Body of pancreas (tissue), 4 donors: Measurements from ENCODE around the gene LHX3.

Experiments
- POLR2A ChIP-seq, 3 donors: fragments of 450-650 bp; IDR thresholded peaks; one replicate each; pipeline ENCODE4 v1.6.1; 2016; ENCODE audit warnings: antibody characterized with exemption in 3 of 3, mild to moderate bottlenecking in 2 of 3
- TF ChIP-seq, protein P1 (sequence below), 7 experiments: fragments of 450-650 bp in 4 of 7; fragments of 200-600 bp in 3 of 7; sonication (generic) in 3 of 7; IDR thresholded peaks; one replicate each; pipeline ENCODE4 v1.5.1; 2016 to 2019; ENCODE audit warnings: antibody characterized with exemption in 7 of 7

DNA sequence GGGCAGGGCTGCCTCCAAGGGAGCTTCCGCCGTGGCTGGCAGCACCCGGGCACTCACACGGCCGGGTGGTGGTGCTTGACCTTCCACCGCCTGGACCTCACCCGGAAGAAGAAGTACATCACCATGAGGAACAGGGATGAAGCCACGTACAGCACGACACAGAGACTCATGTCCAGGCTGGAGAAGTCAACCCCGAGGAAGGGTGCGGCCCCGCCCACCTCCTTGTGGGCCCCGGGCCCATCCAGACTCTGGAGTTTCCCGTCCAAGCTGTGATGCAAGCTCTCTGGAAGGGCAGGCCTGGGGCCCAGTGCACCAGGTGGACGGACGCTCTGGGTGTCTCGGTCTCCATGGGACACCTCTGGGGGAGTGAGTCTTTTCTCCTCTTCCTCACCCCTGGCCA is 3.7 kb upstream of the LHX3 start:
- TF ChIP-seq, protein P1, sequence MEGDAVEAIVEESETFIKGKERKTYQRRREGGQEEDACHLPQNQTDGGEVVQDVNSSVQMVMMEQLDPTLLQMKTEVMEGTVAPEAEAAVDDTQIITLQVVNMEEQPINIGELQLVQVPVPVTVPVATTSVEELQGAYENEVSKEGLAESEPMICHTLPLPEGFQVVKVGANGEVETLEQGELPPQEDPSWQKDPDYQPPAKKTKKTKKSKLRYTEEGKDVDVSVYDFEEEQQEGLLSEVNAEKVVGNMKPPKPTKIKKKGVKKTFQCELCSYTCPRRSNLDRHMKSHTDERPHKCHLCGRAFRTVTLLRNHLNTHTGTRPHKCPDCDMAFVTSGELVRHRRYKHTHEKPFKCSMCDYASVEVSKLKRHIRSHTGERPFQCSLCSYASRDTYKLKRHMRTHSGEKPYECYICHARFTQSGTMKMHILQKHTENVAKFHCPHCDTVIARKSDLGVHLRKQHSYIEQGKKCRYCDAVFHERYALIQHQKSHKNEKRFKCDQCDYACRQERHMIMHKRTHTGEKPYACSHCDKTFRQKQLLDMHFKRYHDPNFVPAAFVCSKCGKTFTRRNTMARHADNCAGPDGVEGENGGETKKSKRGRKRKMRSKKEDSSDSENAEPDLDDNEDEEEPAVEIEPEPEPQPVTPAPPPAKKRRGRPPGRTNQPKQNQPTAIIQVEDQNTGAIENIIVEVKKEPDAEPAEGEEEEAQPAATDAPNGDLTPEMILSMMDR (IDR thresholded peaks at IDR 0.05) = no peak
- TF ChIP-seq POLR2A (IDR thresholded peaks at IDR 0.05) = no peak
